Trophoblast cell (in vitro differentiated cells and primary cell): Measurements from ENCODE around the gene ATP6V0D1.

Experiments
- DNase-seq, 2 donors: peaks; one replicate each; pipeline ENCODE4 v3.0.0-alpha.2; 2016
- H2AFZ ChIP-seq: 2 replicates; pipeline ENCODE4 v1.6.1; 2013; ENCODE audit warnings: low read length, moderate library complexity, mild to moderate bottlenecking; ENCODE audit not compliant: insufficient read depth, poor library complexity
- H2AK5ac ChIP-seq: 2 replicates; pipeline ENCODE4 v1.6.1; 2013; ENCODE audit warnings: mild to moderate bottlenecking, low read length
- H2BK120ac ChIP-seq: 2 replicates; pipeline ENCODE4 v1.6.1; 2013; ENCODE audit warnings: low read length, mild to moderate bottlenecking, moderate library complexity; ENCODE audit not compliant: insufficient read depth, poor library complexity
- H2BK12ac ChIP-seq: 2 replicates; pipeline ENCODE4 v1.6.1; 2013; ENCODE audit warnings: mild to moderate bottlenecking, low read length, moderate library complexity
- H2BK5ac ChIP-seq: 2 replicates; pipeline ENCODE4 v1.6.1; 2013; ENCODE audit warnings: low read length, low read depth, moderate library complexity, mild to moderate bottlenecking; ENCODE audit not compliant: poor library complexity
- H3K14ac ChIP-seq: 2 replicates; pipeline ENCODE4 v1.6.1; 2013; ENCODE audit warnings: mild to moderate bottlenecking, low read length
- H3K18ac ChIP-seq: 2 replicates; pipeline ENCODE4 v1.6.1; 2013; ENCODE audit warnings: mild to moderate bottlenecking, low read length
- H3K23ac ChIP-seq: 2 replicates; pipeline ENCODE4 v1.6.1; 2013; ENCODE audit warnings: low read length
- H3K27ac ChIP-seq: 2 replicates; pipeline ENCODE4 v1.5.1; 2013; ENCODE audit warnings: low read depth, mild to moderate bottlenecking, inconsistent platforms, low read length, moderate library complexity
- H3K27me3 ChIP-seq: 2 replicates; pipeline ENCODE4 v1.6.1; 2013; ENCODE audit warnings: inconsistent platforms, mild to moderate bottlenecking, low read length, moderate library complexity; ENCODE audit not compliant: insufficient read depth
- H3K36me3 ChIP-seq, 2 experiments: 1 replicate in 1 of 2; 2 replicates in 1 of 2; pipeline ENCODE4 v1.6.1; 2013; ENCODE audit warnings: low read length in 2 of 2, mild to moderate bottlenecking in 2 of 2, moderate library complexity in 1 of 2; ENCODE audit not compliant: insufficient read depth in 2 of 2, control insufficient read depth in 1 of 2
- H3K4ac ChIP-seq: 2 replicates; pipeline ENCODE4 v1.6.1; 2013; ENCODE audit warnings: low read depth, mild to moderate bottlenecking, low read length, moderate library complexity
- H3K4me1 ChIP-seq, 2 experiments: 1 replicate in 1 of 2; 2 replicates in 1 of 2; pipeline ENCODE4 v1.6.1; 2013; ENCODE audit warnings: low read length in 2 of 2, mild to moderate bottlenecking in 2 of 2, moderate library complexity in 1 of 2; ENCODE audit not compliant: insufficient read depth in 2 of 2, control insufficient read depth in 1 of 2
- H3K4me2 ChIP-seq: 2 replicates; pipeline ENCODE4 v1.6.1; 2013; ENCODE audit warnings: inconsistent platforms, mild to moderate bottlenecking, low read length, moderate library complexity
- H3K4me3 ChIP-seq: 2 replicates; pipeline ENCODE4 v1.5.1; 2013; ENCODE audit warnings: mild to moderate bottlenecking, low read depth, low read length, inconsistent platforms
- H3K79me1 ChIP-seq: one replicate; pipeline ENCODE4 v1.6.1; 2013; ENCODE audit warnings: low read length
- H3K79me2 ChIP-seq: 2 replicates; pipeline ENCODE4 v1.6.1; 2013; ENCODE audit warnings: low read length, mild to moderate bottlenecking; ENCODE audit not compliant: control insufficient read depth, insufficient read depth, poor library complexity
- H3K9ac ChIP-seq: 2 replicates; pipeline ENCODE4 v1.6.1; 2013; ENCODE audit warnings: mild to moderate bottlenecking, low read length
- H3K9me3 ChIP-seq: 2 replicates; pipeline ENCODE4 v1.6.1; 2013; ENCODE audit warnings: low read depth, mild to moderate bottlenecking, control low read depth, inconsistent platforms, low read length; ENCODE audit not compliant: insufficient read depth
- H4K12ac ChIP-seq: 2 replicates; pipeline ENCODE4 v1.6.1; 2013; ENCODE audit warnings: low read depth, mild to moderate bottlenecking, low read length, moderate library complexity
- H4K8ac ChIP-seq: 2 replicates; pipeline ENCODE4 v1.6.1; 2013; ENCODE audit warnings: low read depth, mild to moderate bottlenecking, low read length, moderate library complexity
- H4K91ac ChIP-seq: one replicate; pipeline ENCODE4 v1.6.1; 2013; ENCODE audit warnings: low read depth, mild to moderate bottlenecking, low read length, moderate library complexity
- WGBS: extraction: QIAGEN DNeasy Blood & Tissue Kit; methylation state at CpG from one replicate; pipeline ENCODE4 v1.1.7; 2013; ENCODE audit warnings: missing lambda C conversion rate; ENCODE audit not compliant: insufficient read length, insufficient coverage; ENCODE audit errors: extremely low coverage; 5-methylcytosine and 5-hydroxymethylcytosine counted together

ATP6V0D1 gene

DNA sequence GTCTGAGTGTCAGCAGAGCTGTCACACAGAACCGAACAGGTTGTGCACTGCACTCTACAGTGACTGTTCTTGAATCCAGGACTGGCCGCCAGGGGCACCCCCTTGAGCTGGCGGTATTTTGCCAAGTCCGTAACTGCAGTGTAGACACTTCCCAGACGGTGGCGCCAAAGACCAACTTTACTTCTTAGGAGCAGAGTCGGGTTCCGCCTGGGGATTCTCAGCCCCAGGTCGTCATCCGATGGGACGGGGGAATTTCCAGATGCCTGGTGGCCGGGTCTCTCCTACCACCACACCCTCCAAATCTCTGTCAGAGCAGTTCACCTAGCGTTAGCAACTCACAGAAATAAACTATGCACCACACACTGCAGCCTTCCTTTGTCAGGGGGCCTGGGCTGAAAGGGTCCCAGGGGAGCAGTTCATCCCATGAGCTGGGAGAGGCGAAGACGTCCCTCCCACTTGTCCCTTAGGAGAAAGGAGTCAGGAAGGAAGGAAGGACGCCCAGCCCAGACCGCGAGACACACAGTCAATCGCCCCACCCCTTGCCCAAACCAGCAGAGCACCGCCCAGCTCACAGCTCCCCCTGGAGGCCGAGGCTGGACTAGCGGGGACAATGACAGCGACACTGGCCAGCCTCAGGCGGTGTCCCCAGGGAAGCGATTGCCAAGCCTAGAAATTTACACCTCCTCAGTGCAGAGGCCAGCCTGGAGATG, 40.3 kb upstream of the ATP6V0D1 start:
- peak overlapping the region; percentile 45 for H2BK120ac ChIP-seq
- no peak overlapping the region for H3K23ac ChIP-seq
- peak; percentile 99 to 100 for DNase-seq
- H3K9me3 ChIP-seq: no peaks in the 10 kb centered on the region
- peak overlapping the region; percentile 54 for H4K12ac ChIP-seq
- H3K79me1 ChIP-seq: peaks cover 2% of the 10 kb centered on the region
- H3K4me3 ChIP-seq: peak overlapping the region; percentile 51
- H3K4ac ChIP-seq: no peak overlapping the region
- peak overlapping the region; percentile 41 for H2BK5ac ChIP-seq
- H3K18ac ChIP-seq: peak overlapping the region; percentile 56
- H3K36me3 ChIP-seq: no peaks in the 10 kb centered on the region
- no peaks in the 10 kb centered on the region for H3K27me3 ChIP-seq
- no CpG with 5 or more reads among the region's 25 CpGs for WGBS
- H3K4me2 ChIP-seq: peak overlapping the region; percentile 94
- H2AFZ ChIP-seq: peak overlapping the region; percentile 9
- peak overlapping the region; percentile 47 for H3K9ac ChIP-seq
- peak overlapping the region; percentile 81 for H3K27ac ChIP-seq
- H2BK12ac ChIP-seq: no peak overlapping the region
- H3K4me1 ChIP-seq: peaks cover 16 to 17% of the 10 kb centered on the region in 2 experiments
- no peak overlapping the region for H2AK5ac ChIP-seq
- peak overlapping the region; percentile 85 for H4K8ac ChIP-seq
- H3K14ac ChIP-seq: peak overlapping the region; percentile 67
- H3K79me2 ChIP-seq: no peaks in the 10 kb centered on the region
- H4K91ac ChIP-seq: peak overlapping the region; percentile 44

DNA sequence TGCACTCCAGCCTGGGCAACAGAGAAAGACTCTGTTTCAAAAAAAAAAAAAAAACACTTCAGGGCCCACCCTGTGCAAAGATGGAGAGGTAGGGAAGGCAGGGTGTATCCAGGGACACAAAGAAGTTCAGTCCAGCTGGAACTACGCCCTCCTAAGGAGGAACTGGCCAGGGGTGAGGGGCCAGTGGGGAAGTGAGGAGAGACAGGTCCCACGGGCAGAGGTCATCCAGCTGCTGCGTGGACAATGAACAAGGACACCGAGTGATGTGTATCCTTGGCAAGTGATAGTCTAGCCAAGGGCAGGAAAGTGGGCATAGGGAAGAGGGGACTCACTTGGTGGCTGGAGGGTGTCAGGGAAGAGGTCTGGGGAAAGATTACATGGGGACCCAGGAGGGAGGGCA, 38.3 kb upstream of the ATP6V0D1 start:
- H3K14ac ChIP-seq: no peak overlapping the region
- no peak overlapping the region for H3K23ac ChIP-seq
- no peak overlapping the region for H4K91ac ChIP-seq
- no peaks in the 10 kb centered on the region for H3K27me3 ChIP-seq
- no peaks in the 10 kb centered on the region for H3K36me3 ChIP-seq
- no peaks in the 10 kb centered on the region for H3K9me3 ChIP-seq
- no peak overlapping the region for H3K9ac ChIP-seq
- no peak overlapping the region for H2BK120ac ChIP-seq
- no peak overlapping the region for H4K8ac ChIP-seq
- no peak overlapping the region for H4K12ac ChIP-seq
- H2BK5ac ChIP-seq: no peak overlapping the region
- no peak overlapping the region for H3K4ac ChIP-seq
- H3K4me2 ChIP-seq: no peak overlapping the region
- H3K18ac ChIP-seq: no peak overlapping the region
- H3K27ac ChIP-seq: no peak overlapping the region
- no peak overlapping the region for H2AFZ ChIP-seq
- peaks cover 4% of the 10 kb centered on the region in 2 experiments for H3K4me1 ChIP-seq
- no CpG with 5 or more reads among the region's 4 CpGs for WGBS
- H2BK12ac ChIP-seq: no peak overlapping the region
- DNase-seq: no peak
- H3K79me2 ChIP-seq: no peaks in the 10 kb centered on the region
- H3K4me3 ChIP-seq: no peak overlapping the region
- peaks cover 2% of the 10 kb centered on the region for H3K79me1 ChIP-seq
- H2AK5ac ChIP-seq: no peak overlapping the region

DNA sequence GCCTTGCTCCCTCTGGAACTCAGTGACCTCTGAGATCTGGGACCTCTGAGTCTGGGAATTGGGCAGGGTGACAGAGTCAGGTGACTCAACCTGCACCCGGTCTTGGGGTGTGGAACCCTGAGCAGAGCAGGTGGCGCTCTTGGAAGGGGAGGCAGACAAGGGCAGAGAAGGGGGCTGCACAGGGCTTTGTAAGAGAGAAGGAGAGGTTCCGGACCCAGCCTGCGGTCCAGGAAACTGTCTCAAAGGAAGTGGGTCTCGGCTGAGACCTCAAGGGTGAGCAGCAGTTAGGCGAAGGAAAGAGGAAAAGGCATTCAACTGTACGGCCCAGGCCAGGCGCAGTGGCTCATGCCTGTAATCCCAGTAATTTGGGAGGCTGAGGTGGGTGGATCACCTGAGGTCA, 37.7 kb upstream of the ATP6V0D1 start:
- Histone ChIP-seq H2AFZ (no peak overlapping the region), H4K12ac (no peak overlapping the region), H3K27me3 (no peaks in the 10 kb centered on the region), H3K27ac (no peak overlapping the region), H2AK5ac (no peak overlapping the region), H3K4ac (no peak overlapping the region), H3K18ac (no peak overlapping the region), H3K9me3 (no peaks in the 10 kb centered on the region), H3K79me1 (peaks cover 2% of the 10 kb centered on the region), H2BK12ac (no peak overlapping the region), H3K23ac (no peak overlapping the region), H3K9ac (no peak overlapping the region), H3K79me2 (no peaks in the 10 kb centered on the region), H4K8ac (no peak overlapping the region), H2BK120ac (no peak overlapping the region), H3K36me3 (no peaks in the 10 kb centered on the region), H2BK5ac (no peak overlapping the region), H3K14ac (no peak overlapping the region), H3K4me1 (peaks cover 4% of the 10 kb centered on the region in 2 experiments), H4K91ac (no peak overlapping the region), H3K4me3 (no peak overlapping the region), H3K4me2 (no peak overlapping the region)
- no CpG with 5 or more reads among the region's 8 CpGs for WGBS
- DNase-seq: no peak

- no peak overlapping the region for H2BK5ac ChIP-seq
- no peak overlapping the region for H3K18ac ChIP-seq
- H3K4me1 ChIP-seq: peaks cover 4% of the 10 kb centered on the region in 2 experiments
- no peak overlapping the region for H3K4ac ChIP-seq
- no peak overlapping the region for H3K23ac ChIP-seq
- no peak overlapping the region for H3K27ac ChIP-seq
- no peak overlapping the region for H4K91ac ChIP-seq
- no peaks in the 10 kb centered on the region for H3K27me3 ChIP-seq
- H3K79me1 ChIP-seq: peaks cover 2% of the 10 kb centered on the region
- no peak overlapping the region for H3K4me2 ChIP-seq
- H2BK120ac ChIP-seq: no peak overlapping the region
- no peak for DNase-seq
- H2BK12ac ChIP-seq: no peak overlapping the region
- no peak overlapping the region for H3K9ac ChIP-seq
- H3K36me3 ChIP-seq: no peaks in the 10 kb centered on the region
- no CpG with 5 or more reads among the region's 11 CpGs for WGBS
- H2AFZ ChIP-seq: no peak overlapping the region
- no peak overlapping the region for H2AK5ac ChIP-seq
- no peaks in the 10 kb centered on the region for H3K9me3 ChIP-seq
- H3K14ac ChIP-seq: no peak overlapping the region
- H3K79me2 ChIP-seq: no peaks in the 10 kb centered on the region
- H4K8ac ChIP-seq: no peak overlapping the region
- no peak overlapping the region for H3K4me3 ChIP-seq
- no peak overlapping the region for H4K12ac ChIP-seq
These were observed 36.9 kb upstream of the ATP6V0D1 start for GRCh38 chr16:67517661-67518423.
